ENCODE results near the gene CCDC47.

GRCh38 chr17:63740464-63741142 is 32.8 kb downstream of the CCDC47 start:
- TF ChIP-seq CTCF (IDR thresholded peaks at IDR 0.05; ENCODE audit: insufficient read depth, low read length, poor library complexity, severe bottlenecking), result no peak
- no peak for TF ChIP-seq EZH2phosphoT487 (conservative IDR thresholded peaks at IDR 0.05; ENCODE audit: low read length)
